ENCODE data around the gene MCM9. TPM values are rescaled to one million over a fixed set of nuclear protein-coding genes. Genes with fewer than 3 reads are reported as not detected.

MCM9 gene
- total and polyA plus RNA-seq, 8 donors, result 0.29 to 85.7 (median 8.2) TPM

DNA sequence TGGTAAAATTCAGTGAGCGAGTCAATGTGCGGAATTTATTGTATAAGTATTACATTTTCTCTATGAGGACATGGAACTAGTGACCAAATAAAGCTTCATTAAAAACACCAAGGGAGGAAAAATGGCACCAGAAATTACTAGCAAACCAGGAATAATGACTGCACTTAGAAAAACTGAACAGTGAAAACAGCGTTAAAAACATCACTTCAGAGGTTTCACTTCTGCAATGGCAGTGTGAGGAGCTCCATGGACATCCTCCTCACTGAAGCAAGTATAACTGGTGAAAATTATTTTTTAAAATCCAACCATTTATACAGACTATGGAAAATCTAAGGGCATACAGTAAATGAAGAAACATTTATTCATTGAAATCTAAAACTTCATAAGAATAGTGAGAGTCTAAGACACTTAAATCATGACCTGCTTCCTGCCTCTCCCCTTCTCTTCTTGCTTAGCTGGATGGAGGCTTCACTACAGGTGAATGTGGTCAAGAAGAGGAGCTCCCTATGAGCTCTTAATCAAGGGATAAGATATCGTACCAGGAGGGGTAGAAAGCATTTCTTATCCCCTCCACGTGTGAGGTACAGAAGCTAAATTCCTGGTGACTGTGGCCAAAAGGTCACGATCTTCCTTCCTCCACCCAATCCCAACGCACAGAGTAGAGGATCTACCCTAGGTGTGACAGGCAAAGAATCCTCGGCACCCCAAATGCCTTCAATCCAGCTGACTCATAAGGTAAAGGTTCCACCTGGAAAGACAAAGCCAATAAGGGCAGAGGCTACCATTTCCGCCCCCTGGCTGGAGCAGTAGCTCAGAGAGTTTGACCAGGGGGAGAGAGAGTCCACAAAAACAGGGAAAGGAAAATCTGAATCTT lies 53.3 kb downstream of the MCM9 start:
- intact Hi-C loops (cut with DNase I; ENCODE audit: low total_unique reads), result no loop called here
- no peaks in the 10 kb centered on the region for H3K9me3 ChIP-seq
- WGBS, 5 donors, result 72 to 86% (median 84%) methylated on average over 9 of the region's 9 CpGs
- H3K4me1 ChIP-seq, result peaks cover 0 to 22% (median 9%) of the 10 kb centered on the region in 4 donors
- no peak overlapping the region for H3K27ac ChIP-seq
- H3K36me3 ChIP-seq, result no peaks in the 10 kb centered on the region
- no peak overlapping the region for H3K4me3 ChIP-seq
- no peak for DNase-seq
- H3K27me3 ChIP-seq, result no peaks in the 10 kb centered on the region
- no peak for TF ChIP-seq EP300 (IDR thresholded peaks at IDR 0.05)
- no peak for TF ChIP-seq POLR2A (IDR thresholded peaks at IDR 0.05)
- TF ChIP-seq, protein P1, sequence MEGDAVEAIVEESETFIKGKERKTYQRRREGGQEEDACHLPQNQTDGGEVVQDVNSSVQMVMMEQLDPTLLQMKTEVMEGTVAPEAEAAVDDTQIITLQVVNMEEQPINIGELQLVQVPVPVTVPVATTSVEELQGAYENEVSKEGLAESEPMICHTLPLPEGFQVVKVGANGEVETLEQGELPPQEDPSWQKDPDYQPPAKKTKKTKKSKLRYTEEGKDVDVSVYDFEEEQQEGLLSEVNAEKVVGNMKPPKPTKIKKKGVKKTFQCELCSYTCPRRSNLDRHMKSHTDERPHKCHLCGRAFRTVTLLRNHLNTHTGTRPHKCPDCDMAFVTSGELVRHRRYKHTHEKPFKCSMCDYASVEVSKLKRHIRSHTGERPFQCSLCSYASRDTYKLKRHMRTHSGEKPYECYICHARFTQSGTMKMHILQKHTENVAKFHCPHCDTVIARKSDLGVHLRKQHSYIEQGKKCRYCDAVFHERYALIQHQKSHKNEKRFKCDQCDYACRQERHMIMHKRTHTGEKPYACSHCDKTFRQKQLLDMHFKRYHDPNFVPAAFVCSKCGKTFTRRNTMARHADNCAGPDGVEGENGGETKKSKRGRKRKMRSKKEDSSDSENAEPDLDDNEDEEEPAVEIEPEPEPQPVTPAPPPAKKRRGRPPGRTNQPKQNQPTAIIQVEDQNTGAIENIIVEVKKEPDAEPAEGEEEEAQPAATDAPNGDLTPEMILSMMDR (IDR thresholded peaks at IDR 0.05), result no peak
- TF ChIP-seq POLR2AphosphoS5 (IDR thresholded peaks at IDR 0.05), result no peak

DNA sequence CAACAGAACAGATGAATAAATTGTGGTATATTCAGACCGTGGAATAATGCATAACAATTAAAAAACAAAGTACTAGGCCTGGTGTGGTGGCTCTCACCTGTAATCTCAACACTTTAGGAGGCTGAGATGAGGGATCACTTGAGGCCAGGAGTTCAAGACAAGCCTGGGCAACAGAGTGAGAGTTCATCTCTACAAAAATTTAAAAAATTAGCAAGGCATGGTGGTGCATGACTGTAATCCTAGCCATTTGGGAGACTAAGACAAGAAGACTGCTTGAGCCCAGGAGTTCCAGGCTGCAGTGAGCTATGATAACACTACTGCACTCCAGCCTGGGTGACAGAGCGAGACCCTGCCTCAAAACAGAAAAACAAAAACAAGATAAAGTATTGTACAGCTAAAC lies 57.2 kb downstream of the MCM9 start:
- no peak for DNase-seq
- Histone ChIP-seq H3K4me3 (no peak overlapping the region), H3K9me3 (no peaks in the 10 kb centered on the region), H3K36me3 (no peaks in the 10 kb centered on the region), H3K27me3 (no peaks in the 10 kb centered on the region), H3K27ac (no peak overlapping the region), H3K4me1 (peaks cover 0 to 26% (median 11%) of the 10 kb centered on the region in 4 donors)
- intact Hi-C loops (cut with DNase I; ENCODE audit: low total_unique reads), result no loop called here
- WGBS, 5 donors, result 86 to 100% (median 97%) methylated on average over 2 of the region's 2 CpGs
- TF ChIP-seq POLR2AphosphoS5 (IDR thresholded peaks at IDR 0.05), result no peak
- no peak for TF ChIP-seq POLR2A (IDR thresholded peaks at IDR 0.05)
- TF ChIP-seq EP300 (IDR thresholded peaks at IDR 0.05), result no peak
- TF ChIP-seq, protein P1 (IDR thresholded peaks at IDR 0.05), result no peak

DNA sequence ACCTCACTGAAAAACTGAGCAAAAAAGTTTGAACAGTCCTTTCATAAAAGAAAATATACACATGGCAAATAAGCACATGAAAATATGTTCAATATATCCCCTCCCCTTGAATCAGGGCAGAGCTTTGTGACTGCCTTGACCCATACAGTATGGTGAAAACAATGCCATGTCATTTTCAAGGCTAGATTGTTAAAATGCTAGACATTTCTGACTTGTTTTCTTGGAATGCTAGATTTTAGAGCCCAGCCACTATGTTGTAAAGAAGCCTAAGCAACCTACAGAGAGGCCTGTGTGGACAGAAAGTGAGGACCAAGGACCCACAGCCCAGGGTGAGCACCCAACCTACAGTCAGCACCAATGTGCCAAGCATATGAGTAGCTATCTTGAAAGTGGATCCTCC lies 58.1 kb downstream of the MCM9 start:
- Histone ChIP-seq H3K27me3 (no peaks in the 10 kb centered on the region), H3K36me3 (no peaks in the 10 kb centered on the region), H3K4me3 (no peak overlapping the region), H3K27ac (no peak overlapping the region), H3K4me1 (peaks cover 0 to 22% (median 10%) of the 10 kb centered on the region in 4 donors), H3K9me3 (no peaks in the 10 kb centered on the region)
- DNase-seq, result no peak
- TF ChIP-seq, protein P1 (IDR thresholded peaks at IDR 0.05), result no peak
- no peak for TF ChIP-seq EP300 (IDR thresholded peaks at IDR 0.05)
- intact Hi-C loops (cut with DNase I; ENCODE audit: low total_unique reads), result no loop called here

DNA sequence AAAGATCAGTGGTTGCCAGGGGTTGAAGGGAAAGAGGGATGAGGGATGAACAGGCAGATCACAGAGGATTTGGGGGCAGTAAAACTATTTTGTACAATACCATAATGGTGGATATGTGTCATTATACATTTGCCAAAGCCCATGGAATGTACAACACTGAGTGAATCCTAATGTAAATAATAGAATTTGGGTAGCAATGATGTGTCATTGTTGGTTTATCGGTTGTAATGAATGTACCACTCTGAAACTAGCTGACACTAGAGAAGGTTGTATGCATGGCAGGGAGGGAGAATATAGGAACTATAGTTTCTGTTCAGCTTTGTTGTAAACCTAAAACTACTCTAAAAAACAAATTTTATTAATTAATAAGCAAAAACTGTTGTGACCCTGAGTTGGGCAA lies 58.8 kb downstream of the MCM9 start:
- intact Hi-C loops (cut with DNase I; ENCODE audit: low total_unique reads), result no loop called here
- no peaks in the 10 kb centered on the region for H3K9me3 ChIP-seq
- H3K27ac ChIP-seq, result no peak overlapping the region
- peaks cover 0 to 15% (median 7%) of the 10 kb centered on the region in 4 donors for H3K4me1 ChIP-seq
- no peaks in the 10 kb centered on the region for H3K36me3 ChIP-seq
- WGBS, 5 donors, result 71 to 94% (median 84%) methylated on average over 1 of the region's 1 CpG
- H3K4me3 ChIP-seq, result no peak overlapping the region
- TF ChIP-seq EP300 (IDR thresholded peaks at IDR 0.05), result no peak
- no peak for TF ChIP-seq POLR2A (IDR thresholded peaks at IDR 0.05)
- TF ChIP-seq, protein P1 (IDR thresholded peaks at IDR 0.05), result no peak
- no peak for TF ChIP-seq POLR2AphosphoS5 (IDR thresholded peaks at IDR 0.05)
- no peak for DNase-seq
- no peaks in the 10 kb centered on the region for H3K27me3 ChIP-seq
